HG02840 (cell line): ENCODE data around the gene CUL4A.

ENCODE experiments used
- ATAC-seq: cut with Tn5 transposase; IDR thresholded peaks from one replicate; pipeline ENCODE4 v1.9.1; 2021; ENCODE audit warnings: mild to moderate bottlenecking, moderate library complexity, moderate number of reproducible peaks; ENCODE audit not compliant: unreplicated experiment, low FRiP score

CUL4A gene

DNA sequence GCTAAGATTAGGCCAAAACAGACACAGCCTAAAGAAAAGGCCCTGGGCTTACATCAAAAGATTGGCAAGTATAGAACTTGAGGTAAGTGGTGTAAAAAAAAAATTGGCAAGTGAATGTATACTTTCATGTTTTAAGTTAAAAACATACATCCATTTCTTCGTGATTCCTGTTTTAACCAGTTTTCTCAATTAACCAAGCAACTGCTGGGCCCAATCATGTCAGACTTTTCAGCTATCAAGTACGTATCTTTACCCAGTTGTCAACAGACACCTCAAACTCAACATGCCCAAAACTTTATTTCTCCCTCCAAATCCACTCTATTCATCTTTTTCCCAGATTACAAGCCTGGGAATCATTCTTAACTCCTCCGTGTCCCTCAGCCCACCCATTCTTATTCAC lies 2.0 kb upstream of the CUL4A start:
- no peak for ATAC-seq

DNA sequence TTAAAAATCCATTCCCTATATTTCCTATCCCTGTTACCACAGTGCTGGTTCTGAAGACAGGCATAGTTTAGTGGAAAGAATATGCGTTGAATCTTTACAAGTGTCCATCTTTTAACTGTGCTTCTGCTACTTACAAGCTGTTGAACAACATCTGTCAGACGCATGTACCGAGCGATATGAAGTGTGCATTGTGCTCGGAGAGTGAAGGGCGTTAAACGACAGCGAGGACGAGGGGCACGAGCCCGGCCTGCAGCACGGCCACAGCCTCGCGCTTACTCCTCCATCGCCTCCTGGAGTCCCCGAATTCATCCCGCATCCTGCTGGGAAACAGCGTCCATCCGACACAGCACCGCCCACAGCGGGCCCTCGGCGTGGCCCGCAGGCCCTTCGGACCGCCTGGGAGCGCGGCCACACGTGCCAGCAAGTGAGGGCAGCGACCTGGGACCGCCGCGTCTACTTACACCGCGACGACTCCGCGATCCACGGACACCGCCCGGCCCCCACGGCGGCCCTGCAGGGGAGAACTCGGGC lies 1.5 kb upstream of the CUL4A start:
- ATAC-seq, result peak; percentile 23

- ATAC-seq, result peak; percentile 69
These were observed 735 bp upstream of the CUL4A start, which contains the start of gene PCID2 for GRCh38 chr13:113208421-113209335. TSS of gene PCID2 (minus strand) at chr13:113208669. CDS start at chr13:113208634, 35 bp downstream.

DNA sequence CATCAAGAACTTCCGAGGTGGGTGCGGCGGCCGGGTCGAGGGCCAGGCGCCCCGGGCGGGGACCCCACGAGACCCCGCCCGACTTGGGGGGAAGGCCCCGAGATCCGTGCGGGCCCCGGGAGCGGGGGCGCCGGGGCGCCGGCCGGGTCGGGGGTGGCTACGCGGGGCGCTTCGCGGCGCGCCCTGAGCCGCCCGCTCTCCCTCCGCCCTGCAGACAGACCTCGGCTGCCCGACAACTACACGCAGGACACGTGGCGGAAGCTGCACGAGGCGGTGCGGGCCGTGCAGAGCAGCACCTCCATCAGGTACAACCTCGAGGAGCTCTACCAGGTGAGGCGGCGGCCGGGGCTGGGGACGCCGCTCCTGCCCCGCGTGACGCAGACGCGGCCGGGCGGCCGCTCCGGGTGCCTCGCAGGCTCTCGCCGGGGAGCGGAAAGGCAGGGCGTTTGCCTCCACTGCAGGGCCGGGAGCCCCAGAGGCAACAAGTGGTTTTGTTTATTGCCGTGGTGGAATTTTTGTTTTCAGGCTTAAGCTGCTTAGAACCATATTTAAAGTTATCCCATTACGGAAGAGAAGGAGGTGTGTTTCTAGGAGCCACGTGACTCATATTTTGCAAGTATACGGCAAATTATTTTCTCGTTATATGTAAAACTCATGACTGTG lies 477 bp downstream of the CUL4A start:
- peak; percentile 33 for ATAC-seq

- no peak for ATAC-seq
These were observed 1.4 kb downstream of the CUL4A start for GRCh38 chr13:113210833-113211232.

DNA sequence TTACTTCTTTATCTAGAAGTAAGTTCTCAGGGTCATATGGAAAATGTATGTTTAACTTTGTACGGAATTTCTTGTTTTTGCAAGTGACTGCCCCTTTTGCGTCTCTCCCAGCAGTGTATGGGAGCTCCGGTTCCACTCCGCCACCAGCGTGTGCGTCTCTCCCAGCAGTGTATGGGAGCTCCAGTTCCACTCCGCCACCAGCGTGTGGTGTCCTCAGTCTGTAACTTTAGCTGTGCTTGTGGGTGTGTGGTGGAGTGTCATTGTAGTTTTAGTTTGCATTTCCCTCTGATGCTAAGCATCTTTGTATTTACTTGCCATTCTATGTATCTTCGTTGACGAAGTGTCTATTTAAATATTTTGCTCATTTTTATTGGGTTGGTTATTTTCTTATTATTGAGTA lies 2.4 kb downstream of the CUL4A start:
- ATAC-seq, result no peak

GRCh38 chr13:113216254-113217048 lies 7.0 kb downstream of the CUL4A start:
- no peak for ATAC-seq

GRCh38 chr13:113218586-113218985 lies 9.2 kb downstream of the CUL4A start:
- no peak for ATAC-seq

DNA sequence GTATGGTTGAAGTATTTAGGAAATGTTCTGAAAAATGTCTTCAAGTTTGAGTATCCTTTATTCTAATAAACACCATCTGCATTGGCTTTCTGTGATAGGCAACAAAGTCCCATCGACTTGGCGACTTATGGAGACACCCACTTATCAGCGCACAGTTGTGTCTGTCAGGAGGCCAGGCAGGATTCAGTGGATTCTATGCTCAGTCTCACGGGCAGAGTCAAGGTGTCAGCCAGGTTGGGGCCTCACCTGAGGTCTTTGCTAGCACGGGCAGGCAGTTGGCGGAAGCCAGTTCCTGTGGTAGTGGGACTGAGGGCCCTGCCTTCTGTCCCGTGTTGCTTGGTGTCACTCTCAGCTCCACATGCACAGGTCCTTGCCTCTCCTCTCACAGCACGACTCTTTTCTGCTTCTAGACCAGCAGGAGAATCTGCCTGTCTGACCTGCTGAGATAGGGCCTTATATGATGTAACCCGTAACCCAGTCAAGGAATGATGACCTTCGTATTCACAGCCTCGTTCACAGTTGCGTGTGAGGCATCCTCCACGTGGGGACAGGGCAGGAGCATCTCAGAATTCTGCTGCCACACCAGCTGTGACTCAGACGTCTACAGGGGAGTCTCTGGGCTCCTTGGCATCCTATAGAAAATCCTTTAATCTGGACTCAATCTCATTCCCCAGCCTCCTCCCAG lies 10.0 kb downstream of the CUL4A start:
- no peak for ATAC-seq

DNA sequence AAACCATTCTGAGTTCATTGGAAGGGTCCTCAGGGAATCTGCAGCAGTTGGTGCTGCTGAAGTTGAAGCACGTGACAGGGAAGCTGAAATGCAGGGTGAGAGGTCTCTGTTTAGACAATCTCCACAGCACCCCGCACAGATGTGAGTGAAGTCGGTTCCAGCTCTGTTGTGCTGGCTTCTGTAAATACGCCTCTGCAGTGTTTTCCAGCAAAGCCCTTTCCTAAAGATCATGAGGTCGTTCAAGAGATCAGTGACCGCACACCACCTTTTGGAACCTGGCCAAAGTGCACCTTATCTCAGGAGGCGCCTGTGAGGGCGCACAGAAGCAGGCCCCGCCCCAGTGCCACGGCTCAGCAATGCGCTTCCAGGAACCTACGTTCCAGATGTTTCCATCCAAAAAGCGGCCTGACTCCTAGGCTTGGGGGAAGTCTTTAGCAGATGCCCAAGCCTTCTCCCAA lies 10.8 kb downstream of the CUL4A start:
- no peak for ATAC-seq

GRCh38 chr13:113220877-113221276 lies 11.5 kb downstream of the CUL4A start:
- ATAC-seq, result no peak

GRCh38 chr13:113223070-113223469 lies 13.7 kb downstream of the CUL4A start:
- ATAC-seq, result no peak

DNA sequence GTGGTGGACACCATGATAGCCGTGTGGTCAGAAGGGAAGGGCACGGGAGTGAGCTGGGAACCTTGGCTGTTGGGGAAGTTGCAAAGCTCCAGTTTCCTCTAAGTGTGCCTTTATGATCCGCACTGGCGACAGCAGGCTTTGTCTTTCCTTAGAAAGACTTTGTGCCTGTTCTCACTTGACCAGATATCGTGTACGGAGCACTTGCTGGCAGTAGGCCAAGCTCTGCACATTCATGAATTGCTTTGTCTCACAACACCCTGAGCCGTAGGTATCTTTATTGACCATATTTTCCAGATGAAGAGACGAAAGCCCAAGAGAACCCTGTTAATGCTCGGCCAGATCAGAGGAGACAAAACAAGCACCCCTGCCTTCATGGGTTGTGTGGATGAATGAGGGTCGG lies 15.1 kb downstream of the CUL4A start:
- ATAC-seq, result no peak

GRCh38 chr13:113225515-113225914 lies 16.1 kb downstream of the CUL4A start:
- no peak for ATAC-seq

DNA sequence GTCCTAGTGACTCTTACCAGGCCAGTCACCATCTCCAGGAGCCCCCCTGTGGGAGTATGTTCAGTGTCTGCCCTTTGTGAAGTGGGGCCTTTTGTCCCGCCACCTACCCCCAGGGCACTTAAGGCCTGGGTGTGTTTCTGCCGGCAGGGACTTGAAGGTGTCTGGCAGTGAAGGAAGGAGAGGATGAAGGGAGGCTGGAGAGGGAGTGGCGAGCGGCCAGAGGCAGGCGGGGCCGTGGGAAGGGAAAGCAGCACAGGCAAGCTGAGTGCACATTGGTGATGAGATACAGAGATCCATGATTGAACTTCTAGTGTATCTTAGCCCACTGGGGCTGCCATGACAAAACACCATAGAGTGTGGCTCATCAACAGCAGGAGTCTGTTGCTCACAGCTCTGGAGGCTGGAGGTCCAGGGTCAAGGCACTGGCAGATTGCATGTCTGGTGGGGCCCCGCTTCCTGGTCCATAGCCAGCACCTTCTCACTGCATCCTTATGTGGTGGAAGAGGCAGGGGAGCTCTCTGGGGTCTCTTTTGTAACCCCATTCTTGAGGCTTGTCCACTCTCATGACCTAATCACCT lies 17.5 kb downstream of the CUL4A start:
- no peak for ATAC-seq

DNA sequence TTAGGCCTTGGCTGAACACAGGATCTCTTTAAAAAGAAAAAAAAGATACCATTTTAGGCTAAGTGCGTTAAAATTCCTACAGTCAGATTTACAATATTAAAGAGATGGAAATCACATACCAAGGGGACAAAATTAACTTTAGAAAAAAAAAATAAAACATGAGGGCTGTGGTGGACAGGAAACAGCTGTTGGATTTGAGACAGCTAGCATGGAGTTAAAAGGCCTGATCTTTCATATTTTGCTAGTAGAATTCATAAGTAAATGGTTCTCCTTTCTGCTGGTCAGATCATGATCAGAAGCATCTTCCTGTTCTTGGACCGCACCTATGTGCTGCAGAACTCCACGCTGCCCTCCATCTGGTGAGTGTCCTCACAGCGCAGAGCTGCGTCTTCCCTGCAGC lies 19.7 kb downstream of the CUL4A start:
- no peak for ATAC-seq

DNA sequence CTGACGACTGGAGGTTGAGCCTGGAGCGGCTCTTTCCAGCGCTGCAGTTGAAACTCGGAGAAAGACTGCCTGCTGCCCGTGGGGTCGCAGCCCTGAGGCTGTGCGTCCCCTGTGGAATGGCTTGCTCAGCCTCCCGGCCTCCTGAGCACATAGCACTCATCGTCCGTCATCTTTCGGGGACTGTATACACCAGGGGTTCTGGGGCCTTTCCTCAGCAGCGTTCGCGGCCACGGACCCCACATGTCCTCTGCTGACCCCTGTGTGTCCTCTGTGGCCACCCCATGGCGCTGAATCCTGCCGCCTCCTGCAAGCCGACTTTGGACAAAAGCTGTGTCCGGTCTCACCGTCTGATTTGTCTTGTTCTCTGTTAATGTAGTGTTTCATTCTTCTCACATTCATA lies 20.4 kb downstream of the CUL4A start:
- ATAC-seq, result no peak

DNA sequence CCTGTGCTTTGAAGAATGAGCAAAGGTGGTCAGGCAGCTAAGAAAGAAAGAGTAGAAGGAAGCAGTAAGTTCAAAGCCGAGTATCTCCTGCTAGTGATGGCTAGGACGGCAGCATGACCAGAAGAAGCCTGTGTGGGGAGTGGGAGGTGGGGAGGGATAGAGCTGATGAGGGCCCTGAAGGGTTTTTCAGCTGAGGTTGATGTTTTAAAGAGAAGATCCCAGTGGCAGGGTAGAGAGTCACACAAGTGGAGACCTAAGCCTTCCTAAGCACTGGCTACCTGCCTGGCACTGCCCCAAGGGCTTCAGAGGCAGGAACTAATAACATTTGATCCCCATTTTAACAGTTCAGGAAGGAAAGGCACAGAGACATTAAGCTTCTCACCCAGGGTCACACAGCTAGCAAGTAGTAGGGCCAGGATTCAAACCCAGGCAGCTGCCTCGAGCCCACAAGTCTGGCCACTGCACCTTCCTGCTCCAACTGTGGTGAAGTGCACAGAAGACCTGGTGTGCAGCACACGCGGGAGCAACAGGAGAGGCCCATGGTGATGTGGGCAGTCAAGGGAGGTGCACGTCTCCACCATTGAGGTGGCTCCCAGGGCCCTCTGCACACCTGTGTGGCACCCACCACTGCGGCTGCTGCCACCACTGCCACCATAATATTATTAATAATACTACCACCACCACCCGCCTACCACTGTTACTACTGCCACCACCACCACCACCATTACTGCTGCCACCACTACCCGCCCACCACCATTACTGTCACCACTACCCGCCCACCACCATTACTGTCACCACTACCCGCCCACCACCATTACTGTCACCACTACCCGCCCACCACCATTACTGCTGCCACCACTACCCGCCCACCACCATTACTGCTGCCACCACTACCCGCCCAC lies 22.1 kb downstream of the CUL4A start:
- ATAC-seq, result no peak
